ENCODE data around the gene PILRA.

PILRA gene

GRCh38 chr7:100413346-100413745 lies 40.1 kb downstream of the PILRA start:
- DNase-seq = peak in 1 of 2 donors; percentile 27

GRCh38 chr7:100413889-100414288 lies 40.6 kb downstream of the PILRA start:
- DNase-seq = no peak

DNA sequence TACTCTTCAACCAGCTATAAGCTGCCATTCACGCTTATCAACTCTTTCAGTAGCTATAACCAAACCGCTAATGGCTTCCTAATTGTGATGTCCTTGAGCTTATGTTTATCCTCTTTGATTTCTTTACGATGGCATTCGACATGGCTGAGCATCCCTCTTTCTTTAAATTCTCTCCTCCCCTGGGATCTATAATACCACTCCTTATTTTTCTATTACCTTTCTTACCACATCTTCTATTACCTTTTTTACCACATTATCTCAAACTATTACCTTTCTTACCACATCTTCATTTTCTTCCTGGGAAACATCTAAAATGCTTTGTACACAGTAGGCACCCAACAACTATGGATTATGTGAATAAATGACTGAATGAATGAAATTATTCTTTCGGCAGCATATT lies 42.2 kb downstream of the PILRA start:
- no peak for DNase-seq

DNA sequence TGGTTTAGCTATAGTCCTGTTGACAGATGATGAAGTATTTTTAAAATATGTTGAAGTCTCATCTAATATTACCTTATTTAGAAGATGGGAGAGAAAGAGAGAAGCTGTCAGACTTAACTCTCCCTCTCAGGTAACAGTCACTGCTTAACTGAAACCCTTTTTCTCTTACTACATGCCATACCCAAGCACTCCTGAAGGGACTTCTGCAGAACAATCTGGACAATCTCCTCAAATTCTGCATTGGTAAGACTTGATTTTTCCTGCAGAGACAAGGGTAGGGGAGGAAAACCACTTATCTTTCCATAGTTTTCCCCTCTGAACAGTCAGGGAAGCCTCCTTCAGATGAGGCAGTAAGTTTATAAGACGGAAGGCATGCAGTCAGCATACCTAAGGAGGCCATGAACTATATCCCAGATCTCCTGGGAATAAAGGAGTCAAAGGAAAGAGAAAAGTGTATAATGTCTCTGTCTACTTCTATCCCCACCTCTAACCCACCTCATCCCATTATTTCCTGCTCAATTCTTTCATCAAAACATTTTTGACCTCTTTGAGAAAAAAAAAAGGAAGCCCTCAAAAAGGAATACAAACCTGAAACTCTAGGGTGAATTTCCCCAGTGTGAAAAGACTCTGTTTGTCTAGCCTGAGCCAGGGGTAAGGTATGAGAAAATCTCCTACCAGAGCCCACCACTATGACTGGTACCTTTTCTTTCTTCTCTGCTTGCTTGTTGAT lies 45.8 kb downstream of the PILRA start:
- no peak for DNase-seq

DNA sequence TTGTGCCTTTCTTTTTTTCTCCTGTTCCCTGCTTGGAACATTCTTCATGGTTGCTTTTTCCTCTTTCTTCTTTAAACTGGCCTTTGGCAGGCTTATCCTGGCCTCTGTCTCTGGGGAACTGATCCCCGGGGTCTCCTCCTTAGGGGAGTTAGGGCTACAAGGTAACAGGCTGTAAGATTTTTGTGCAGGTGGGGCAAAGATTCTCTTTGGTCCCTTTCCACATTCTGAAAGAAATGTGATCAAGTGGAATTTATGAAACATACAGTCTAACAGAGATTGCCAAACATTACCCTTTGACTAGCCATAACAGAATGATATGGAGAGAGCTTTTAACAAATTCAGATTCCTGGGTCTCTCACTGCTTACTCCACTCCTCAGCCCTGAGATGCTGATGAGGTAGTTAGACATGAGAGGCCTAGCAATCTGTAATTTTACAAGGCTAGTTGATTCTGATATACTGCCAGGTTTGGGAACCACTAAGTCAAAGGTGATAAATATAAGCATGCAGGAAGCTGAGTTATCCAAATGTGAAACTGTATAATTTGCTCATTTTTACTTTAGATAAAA lies 46.5 kb downstream of the PILRA start:
- DNase-seq = no peak

DNA sequence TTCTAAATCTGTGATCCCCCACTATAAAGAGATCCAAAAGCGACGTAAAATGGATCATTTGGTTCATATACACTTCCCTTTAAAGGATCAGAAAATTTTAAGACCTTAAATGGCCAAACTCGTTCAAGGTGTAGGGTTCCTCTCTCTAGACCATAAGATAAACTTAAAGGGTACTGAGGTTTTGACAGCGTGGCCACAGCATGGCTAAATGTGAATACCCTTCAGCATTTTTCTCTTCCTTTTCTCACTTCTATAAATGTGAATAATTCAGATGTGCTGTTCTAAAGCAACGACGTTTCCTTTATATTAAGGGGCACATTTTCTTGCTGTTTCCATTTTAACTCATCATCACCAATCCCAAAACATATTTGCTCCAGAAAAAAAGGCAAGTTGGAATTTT lies 50.0 kb downstream of the PILRA start:
- DNase-seq = no peak

- no peak for DNase-seq
These were observed 52.1 kb downstream of the PILRA start for GRCh38 chr7:100425347-100425746.

DNA sequence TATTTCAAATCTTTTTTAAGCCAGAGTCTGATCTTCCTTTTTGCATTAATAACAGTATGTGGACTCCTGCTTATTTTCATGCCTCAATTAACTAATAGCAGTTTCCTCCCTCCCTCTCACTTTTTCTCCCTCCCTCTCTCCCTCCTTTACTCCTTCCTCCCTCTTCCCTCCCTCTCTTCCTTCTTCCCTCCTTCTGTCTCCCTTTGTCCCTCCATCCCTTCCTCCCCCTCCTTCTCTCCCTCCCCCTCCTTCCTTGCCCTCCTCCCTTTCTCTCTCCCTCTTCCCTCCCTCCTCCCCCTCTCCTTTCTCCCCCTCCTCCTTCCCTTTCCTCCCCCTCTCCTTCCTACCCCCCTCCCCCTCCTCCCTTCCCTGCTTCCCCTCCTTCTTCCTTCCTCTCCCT lies 53.2 kb downstream of the PILRA start:
- DNase-seq = no peak

- DNase-seq = no peak
These were observed 54.5 kb downstream of the PILRA start for GRCh38 chr7:100427762-100428198.

- peak; percentile 94 to 97 for DNase-seq
These were observed 55.1 kb downstream of the PILRA start, which contains the start of gene ZCWPW1 for GRCh38 chr7:100428199-100428966. Gene ZCWPW1, minus strand, starts transcription at chr7:100428703. Its CDS starts 8,054 bp downstream, at chr7:100420649.

DNA sequence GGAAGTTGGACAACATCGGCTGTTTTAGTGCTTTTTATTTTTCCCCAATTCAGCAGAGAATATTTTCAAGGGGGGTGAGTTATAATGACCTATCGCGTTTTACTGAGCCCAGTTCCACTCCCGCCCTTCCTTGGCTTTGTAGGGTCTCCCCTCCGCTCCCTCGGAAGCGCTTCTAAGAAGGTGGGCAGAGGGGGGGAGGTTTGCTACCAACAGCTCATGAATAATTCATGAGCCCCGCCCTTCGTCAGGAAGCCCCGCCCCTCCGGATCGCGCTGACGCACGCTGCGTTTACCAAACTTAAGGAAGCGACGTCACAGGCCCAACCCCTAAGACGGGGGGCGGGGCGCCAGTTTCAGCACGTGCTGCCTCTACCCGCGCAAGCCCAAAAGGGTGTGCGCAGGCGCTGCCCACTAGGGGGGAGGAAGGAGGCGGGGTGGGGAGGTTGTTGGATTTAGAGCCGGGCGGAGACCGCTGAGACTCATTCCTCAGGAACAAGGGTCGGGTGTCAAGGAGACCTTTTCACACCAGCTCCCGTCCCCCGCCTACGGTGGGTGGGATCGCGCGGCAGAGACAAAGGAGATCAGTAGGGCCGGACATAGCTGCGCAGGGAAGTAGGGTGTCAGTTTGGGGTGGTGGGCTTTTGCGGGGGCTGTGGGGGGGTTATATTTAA lies 55.8 kb downstream of the PILRA start:
- DNase-seq = peak; percentile 98 to 100

- DNase-seq = peak; percentile 91 to 98
These were observed 56.6 kb downstream of the PILRA start, which contains the start of gene MEPCE for GRCh38 chr7:100429637-100430492. Gene MEPCE, plus strand, starts transcription at chr7:100429831. Its CDS starts 188 bp downstream, at chr7:100430019.

DNA sequence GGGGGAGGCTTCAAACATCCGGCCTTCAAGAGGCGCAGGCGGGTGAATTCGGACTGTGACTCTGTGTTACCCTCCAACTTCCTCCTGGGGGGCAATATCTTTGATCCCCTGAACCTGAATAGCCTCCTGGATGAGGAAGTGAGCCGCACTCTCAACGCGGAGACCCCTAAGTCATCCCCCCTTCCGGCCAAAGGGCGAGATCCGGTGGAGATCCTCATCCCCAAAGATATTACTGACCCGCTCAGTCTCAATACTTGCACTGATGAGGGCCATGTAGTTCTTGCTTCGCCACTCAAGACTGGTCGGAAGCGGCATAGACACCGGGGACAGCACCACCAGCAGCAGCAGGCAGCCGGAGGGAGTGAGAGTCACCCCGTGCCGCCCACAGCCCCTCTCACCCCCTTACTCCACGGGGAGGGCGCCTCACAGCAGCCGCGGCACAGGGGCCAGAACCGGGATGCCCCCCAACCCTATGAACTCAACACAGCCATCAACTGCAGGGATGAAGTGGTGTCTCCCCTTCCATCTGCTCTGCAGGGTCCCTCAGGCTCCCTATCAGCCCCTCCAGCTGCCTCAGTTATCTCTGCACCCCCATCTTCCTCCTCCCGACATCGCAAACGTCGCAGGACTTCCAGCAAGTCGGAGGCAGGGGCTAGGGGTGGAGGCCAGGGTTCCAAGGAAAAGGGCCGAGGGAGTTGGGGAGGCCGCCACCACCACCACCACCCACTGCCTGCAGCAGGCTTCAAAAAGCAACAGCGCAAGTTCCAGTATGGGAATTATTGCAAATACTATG lies 57.4 kb downstream of the PILRA start:
- no peak for DNase-seq

DNA sequence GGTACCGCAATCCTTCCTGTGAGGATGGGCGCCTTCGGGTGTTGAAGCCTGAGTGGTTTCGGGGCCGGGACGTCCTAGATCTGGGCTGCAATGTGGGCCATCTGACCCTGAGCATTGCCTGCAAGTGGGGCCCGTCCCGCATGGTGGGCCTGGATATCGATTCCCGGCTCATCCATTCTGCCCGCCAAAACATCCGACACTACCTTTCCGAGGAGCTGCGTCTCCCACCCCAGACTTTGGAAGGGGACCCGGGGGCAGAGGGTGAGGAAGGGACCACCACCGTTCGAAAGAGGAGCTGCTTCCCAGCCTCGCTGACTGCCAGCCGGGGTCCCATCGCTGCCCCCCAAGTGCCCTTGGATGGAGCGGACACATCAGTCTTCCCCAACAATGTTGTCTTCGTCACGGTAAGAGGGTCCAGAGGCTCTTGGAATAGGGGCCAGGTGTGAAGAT lies 58.0 kb downstream of the PILRA start:
- no peak for DNase-seq

DNA sequence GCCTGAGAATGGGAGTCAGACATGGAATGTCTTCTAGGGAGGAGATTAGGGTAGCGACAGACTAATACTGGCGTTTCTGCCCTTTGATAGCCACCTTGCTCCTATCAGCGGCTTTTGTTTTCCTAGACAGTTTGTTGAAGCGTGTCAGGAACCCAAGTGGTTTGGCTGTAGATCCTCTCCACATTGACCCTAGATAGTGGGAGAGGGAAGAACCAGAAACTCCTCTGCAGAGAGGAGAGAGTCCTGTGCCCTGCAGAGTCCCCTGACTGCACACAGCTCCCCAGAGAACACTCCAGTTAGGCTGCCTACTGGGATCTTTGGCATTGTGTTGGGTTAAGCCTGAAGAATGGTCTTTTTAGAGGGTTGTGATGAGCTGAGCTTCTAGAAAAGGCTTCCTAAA lies 58.8 kb downstream of the PILRA start:
- no peak for DNase-seq

DNA sequence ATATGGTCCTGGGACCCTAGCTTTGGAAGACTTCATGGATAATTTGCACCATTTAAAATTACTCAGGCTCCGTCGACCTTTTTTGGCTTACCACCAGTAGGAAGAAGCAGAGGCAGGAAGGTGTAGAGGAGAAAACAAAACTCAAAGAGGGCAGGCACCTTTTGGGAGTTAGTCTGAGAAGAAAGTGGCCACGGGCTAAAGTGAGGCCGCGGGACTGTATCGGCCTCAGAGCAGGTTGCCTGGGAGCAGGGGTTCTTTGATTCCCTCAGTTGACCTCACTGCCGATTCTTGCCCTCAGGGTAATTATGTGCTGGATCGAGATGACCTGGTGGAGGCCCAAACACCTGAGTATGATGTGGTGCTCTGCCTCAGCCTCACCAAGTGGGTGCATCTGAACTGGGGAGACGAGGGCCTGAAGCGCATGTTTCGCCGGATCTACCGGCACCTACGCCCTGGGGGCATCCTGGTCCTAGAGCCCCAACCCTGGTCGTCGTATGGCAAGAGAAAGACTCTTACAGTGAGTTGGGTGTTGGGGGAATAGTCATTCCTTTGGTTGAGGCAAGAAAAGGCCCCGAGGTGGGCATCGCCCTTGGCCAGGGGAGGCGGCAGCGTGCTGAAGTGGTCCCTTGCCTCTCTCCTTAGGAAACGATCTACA lies 59.5 kb downstream of the PILRA start:
- no peak for DNase-seq

DNA sequence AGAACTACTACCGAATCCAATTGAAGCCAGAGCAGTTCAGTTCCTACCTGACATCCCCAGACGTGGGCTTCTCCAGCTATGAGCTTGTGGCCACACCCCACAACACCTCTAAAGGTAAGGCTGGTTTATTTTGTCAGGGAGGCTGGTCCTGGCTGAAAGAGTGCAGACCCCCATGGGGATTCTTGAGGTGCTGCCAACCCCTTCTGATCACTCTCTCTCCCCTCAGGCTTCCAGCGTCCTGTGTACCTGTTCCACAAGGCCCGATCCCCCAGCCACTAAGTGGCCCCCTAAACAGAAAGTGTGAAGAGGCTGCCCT lies 59.9 kb downstream of the PILRA start:
- no peak for DNase-seq

DNA sequence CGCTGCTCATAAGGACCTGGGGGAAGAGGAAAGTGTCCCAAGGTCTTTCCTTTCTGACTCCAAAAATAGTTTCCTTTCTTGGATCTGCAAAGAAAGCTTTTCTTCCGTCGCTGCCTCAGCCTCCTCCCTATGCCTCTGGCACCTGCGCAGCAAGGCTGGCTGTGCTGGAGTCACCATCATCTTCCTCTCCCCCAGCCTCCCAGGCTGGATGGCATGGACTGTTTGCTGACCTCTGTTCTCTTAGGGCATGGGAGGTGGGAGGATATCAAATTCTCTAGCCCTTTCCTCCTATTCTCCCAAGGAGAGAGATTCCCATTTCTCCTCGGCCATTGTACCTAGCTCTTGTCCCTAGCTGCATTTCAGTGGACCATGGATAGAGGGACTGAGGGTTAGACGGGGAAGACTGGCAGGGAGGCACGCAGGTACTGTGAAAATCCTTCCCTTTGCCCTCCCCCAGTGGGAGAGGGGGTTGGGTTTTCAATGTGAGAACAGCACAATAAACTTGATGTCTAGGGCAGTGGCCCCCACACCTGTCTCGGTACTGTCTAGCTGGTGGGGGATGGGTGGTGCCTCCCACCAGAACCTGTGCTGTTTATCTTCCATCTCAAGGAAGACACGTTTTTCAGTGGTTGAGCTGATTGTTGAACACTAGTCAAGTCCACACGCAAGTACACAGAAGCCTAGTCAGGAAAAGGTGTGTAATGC lies 60.5 kb downstream of the PILRA start:
- DNase-seq = no peak

DNA sequence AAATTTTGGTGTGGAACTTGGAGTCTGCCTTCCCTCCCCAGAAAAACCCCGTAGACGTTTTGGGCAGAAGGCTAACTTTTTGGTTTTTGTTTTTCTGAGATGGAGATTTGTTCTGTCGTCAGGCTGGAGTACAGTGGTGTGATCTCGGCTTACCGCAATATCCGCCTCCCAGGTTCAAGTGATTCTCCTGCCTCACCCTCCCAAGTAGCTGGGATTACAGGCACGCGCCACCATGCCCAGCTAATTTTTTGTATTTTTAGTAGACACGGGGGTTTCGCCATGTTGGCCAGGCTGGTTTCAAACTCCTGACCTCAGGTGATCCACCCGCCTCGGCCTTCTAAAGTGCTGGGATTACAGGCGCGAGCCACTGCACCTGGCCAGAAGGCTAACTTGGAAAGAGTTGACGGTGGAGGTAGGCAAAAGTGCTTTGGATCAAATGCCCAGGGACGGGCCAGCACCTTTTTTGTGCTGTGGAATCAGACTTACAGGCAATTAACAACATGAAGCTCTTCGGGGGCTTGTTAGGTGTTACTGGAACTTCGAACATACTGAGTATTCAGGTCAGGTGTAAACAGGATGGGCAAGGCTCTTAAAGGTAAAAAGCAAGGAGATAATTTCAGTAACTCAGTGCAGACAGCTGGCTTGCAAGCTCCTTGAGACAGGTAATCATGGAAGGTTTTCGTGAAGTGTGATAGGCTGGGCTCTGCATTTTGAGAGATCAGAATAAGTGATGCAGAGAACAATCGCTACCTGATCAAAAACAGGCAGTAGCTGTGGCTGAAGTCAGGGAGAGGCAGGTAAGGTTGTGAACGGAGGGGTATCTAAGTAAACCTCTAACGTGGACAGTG lies 61.2 kb downstream of the PILRA start:
- no peak for DNase-seq

All from bone marrow (tissue), 2 donors.